HT1080 (cell line): ENCODE measurements around the gene SCCPDH. TPM values are rescaled to one million over a fixed set of nuclear protein-coding genes. Genes with fewer than 3 reads are reported as not detected.
A peak's percentile ranks its signal among the peaks of the same experiment; 100 is the strongest.
"Not testable (repeated sequence)": the region's sequence is repeated elsewhere in the genome, so short reads cannot be mapped to it uniquely, and the experiment has no call there.

ENCODE experiments used
- DNase-seq: peaks from one replicate; pipeline ENCODE4 v3.0.0-alpha.2; 2015; ENCODE audit warnings: low read depth
- polyA plus RNA-seq, 2 experiments: library from polyadenylated mRNA; depleted of rRNA; stranded (reverse); fragments of >200 nt; gene quantifications; 2 replicates each; pipeline ENCODE4 v1.2.3, GENCODE V29; 2015
- total RNA-seq: library from RNA; depleted of rRNA; stranded (reverse); fragments of >200 nt; shearing (Covaris generic); gene quantifications from 2 replicates; pipeline ENCODE4 v1.2.3, GENCODE V29; 2014; rRNA removed

Gene SCCPDH, protein sequence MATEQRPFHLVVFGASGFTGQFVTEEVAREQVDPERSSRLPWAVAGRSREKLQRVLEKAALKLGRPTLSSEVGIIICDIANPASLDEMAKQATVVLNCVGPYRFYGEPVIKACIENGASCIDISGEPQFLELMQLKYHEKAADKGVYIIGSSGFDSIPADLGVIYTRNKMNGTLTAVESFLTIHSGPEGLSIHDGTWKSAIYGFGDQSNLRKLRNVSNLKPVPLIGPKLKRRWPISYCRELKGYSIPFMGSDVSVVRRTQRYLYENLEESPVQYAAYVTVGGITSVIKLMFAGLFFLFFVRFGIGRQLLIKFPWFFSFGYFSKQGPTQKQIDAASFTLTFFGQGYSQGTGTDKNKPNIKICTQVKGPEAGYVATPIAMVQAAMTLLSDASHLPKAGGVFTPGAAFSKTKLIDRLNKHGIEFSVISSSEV
- 30.8 and 36.7 TPM in 2 replicates for total RNA-seq
- 28.4 and 29.0 TPM in 2 replicates for polyA plus RNA-seq (2015; cell fraction: cytosol; rRNA removed)
- 23.1 and 23.2 TPM in 2 replicates for polyA plus RNA-seq (2015; cell fraction: nucleus; rRNA removed)

DNA sequence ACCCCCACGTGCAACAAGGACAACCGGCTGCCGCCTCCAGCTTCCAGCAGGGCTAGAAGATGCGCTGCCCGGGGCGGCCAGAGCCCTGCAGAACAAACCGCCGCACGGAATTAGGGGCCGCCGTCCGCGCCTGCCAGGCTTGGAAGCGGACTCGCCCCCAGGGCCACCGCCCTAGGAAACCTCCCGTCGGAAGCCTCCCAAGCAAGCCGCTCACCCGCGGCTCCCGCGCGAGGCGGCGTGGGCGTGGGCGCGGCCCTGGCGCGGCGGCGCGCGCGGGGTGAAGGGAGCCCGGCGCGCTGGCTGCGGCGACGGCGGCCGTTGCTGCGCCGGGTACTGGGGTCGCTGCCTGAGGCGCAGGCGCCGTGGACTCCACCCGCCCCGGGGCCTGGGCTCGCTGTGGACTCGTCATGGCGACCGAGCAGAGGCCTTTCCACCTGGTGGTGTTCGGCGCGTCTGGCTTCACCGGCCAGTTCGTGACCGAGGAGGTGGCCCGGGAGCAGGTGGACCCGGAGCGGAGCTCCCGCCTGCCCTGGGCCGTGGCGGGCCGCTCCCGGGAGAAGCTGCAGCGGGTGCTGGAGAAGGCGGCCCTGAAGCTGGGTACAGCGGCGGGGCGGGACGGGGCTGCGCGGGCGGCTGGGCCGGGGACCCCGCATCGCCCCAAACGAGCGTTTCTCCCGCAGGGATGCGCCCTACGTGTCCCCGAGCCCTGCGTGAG is at the start of gene SCCPDH:
Gene SCCPDH, plus strand, starts transcription at position 394 of the 715 bp plus-strand sequence. Its CDS starts 14 bp downstream, at position 408.
- peak; percentile 58 for DNase-seq

GRCh38 chr1:246677842-246678241 is 46.4 kb upstream of the SCCPDH start:
- no peak for DNase-seq

DNA sequence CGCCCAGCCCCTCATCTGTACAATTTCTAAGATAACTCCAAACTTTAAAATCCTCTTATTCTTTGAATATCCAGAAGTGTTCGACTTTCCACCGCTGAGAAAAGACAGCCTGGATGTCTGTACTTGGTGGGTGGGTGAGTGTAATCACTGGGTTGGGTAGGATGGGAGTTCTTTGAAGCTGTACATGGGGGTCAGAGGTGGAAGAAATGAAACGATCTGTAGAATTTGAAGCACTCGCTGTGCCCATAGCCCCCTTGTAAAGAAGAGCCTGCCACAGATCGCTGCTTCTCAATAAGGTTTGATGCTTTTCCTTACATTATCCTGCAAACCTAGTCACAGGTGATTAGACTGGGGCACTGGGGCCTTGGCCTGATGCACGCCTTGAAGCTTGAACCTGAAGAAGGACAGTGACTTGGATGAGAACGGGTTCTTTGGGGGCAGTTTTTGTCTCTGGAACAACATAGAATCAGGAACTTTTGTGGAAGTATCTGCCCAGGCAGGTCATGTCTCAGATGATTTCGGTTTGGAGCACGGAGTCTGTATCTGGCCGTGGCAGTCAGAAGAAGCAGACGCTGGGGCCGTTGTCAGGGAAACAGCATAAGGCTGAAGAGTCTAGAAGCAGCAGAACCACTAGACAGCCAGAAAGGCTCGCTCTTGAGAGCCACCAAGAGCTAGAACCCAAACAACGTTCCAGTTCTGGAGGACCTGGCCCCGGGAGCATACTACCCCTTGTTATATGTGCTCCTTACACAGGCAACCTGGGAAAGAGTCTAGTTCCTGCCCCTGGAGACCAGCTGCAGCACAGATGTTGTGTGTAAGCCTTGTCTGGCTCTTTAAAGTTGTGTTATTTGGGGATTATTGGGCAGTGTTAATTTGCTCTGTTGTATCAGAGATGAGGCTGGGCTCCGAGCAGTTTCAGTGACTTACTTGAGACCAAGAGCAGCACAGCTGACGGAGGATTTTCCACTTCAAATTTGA is 45.1 kb upstream of the SCCPDH start:
- DNase-seq: no peak

DNA sequence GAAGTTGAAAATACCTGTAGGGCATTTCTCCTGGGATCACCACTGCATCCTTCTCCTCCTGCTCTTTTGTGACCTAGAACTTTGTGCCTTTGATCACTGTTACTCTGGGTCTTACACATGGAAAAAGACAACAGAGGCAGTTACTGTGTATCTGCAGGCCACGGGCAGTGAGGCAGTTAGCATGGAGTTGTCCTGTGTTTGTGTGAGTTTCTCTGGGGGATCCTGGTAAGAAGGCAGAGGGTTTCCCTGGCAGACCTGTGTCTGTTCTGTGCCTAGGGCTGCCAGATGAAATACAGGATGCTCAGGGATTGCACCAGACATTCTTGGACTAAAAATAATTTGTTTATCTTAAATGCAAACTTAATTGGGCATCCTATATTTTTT is 44.4 kb upstream of the SCCPDH start:
- DNase-seq: no peak

GRCh38 chr1:246680190-246680589 is 44.0 kb upstream of the SCCPDH start:
- DNase-seq: no peak

DNA sequence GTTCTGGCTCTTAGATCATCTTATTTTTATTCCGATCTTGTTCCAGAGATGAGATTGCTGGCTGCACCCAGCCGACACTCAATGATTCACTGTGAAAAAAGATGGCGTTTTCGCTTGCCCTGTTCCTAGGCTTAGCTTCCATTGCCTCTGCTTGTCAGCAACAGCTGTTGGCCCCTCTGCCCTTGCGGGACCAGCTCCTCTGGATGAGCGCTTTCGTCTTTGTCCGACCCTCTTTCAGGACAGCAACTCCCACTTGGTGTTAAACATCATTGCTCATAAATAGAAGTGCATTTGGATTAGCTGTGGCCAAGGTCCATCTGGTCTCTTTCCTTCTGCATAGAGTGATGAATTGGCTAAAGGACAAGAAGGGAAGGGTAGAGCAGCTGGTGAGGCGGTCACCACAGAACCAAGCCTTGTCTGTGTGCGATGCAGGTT is 43.5 kb upstream of the SCCPDH start:
- no peak for DNase-seq

GRCh38 chr1:246681900-246682895 is 42.0 kb upstream of the SCCPDH start:
- DNase-seq: no peak

- no peak for DNase-seq
Observed at GRCh38 chr1:246683521-246683920, 40.7 kb upstream of the SCCPDH start.

DNA sequence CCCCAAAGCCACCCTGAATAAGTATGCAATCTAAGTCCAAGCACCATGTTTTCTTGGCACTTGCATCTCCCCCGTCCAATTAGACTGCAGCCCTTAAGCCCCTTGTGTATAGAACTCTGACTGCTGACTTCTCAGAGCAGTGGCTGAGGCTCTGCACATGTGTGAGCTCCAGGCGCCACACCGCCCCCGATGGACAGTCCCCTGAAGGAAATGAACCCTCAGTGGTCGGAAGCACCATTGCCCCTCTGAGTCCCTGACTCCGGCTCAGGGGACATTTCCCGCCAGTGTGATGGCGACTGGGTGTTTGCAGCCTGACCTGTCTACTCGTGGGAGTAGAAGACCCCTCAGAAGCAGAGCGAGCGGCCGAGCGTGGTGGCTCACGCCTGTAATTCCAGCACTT is 37.2 kb upstream of the SCCPDH start:
- DNase-seq: no peak

GRCh38 chr1:246689409-246690008 is 34.7 kb upstream of the SCCPDH start:
- peak; percentile 74 for DNase-seq

DNA sequence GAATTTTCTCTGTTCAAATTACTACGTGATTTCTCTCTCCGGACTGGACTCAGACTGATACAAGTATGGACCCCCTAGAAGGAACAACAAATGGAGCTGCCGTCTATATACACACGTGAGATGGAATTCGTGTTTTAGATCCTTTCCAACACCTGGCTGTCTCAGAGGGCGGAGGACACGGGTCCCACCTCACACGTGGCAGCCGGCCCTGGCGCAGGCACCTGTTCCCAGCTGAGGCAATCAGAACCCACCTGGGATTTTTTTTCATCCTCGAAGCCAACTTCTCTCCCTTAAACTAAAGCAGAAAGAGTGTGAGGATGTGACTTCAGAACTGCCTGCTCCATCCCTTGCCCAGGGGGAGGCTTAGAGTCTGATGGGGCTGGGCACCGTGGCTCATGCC is 34.1 kb upstream of the SCCPDH start:
- no peak for DNase-seq

GRCh38 chr1:246691622-246692495 is 32.4 kb upstream of the SCCPDH start:
- no peak for DNase-seq

- not testable (repeated sequence) for DNase-seq
Observed at GRCh38 chr1:246694213-246694895, 29.9 kb upstream of the SCCPDH start.

DNA sequence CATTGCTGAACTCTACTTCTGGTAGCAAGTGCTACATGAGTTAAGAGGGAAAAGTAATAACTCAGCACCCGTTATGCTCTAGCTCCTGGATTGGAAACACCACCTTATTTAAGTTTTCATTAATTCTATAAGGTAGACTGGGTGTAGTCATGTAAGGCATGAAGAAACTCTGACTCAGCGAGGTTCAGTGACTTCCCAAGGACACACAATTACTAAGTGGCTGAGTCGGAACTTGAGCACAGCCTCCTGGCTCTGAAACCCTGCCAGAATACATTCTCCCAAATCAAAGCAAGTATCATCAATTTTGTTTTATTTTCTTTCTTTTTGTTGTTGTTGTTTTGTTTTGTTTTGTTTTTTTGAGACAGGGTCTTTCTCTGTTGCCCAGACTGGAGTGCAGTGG is 29.1 kb upstream of the SCCPDH start:
- DNase-seq: no peak

- no peak for DNase-seq
Observed at GRCh38 chr1:246695666-246696065, 28.5 kb upstream of the SCCPDH start.

GRCh38 chr1:246698466-246699094 is 25.6 kb upstream of the SCCPDH start:
- no peak for DNase-seq

DNA sequence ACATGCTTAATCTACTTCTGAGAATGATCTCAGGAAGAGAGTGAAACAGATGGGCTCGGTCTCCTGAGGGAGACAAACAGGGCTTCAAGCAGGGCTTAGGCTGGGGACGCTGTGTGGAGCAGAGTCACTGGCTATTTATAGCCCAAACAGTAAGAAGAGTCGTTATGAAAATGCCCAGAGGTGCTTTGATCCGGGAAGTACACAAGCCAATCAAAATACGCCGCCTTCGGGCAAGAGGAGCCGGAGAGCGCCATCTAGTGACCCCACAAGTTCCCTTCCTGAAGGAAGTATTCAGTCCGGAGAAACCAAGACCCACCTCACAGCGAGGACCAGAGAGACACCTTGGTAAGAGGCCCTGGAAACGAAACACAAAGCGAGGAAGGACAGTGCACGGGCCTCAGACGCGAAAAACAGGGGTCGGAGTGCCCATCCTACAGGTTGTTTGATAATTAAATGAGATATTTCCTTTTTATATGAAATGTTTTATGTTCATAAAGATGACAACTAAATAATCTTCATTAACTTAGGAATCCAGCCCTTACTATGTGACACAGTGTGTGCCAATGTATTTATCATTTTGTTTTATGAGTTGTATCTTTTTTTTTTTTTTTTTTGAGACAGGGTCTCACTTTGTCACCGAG is 25.0 kb upstream of the SCCPDH start:
- peak; percentile 88 for DNase-seq
